ENCODE data around the gene WWP2.
"Not testable (repeated sequence)": the region's sequence is repeated elsewhere in the genome, so short reads cannot be mapped to it uniquely, and the experiment has no call there.

Gene WWP2

DNA sequence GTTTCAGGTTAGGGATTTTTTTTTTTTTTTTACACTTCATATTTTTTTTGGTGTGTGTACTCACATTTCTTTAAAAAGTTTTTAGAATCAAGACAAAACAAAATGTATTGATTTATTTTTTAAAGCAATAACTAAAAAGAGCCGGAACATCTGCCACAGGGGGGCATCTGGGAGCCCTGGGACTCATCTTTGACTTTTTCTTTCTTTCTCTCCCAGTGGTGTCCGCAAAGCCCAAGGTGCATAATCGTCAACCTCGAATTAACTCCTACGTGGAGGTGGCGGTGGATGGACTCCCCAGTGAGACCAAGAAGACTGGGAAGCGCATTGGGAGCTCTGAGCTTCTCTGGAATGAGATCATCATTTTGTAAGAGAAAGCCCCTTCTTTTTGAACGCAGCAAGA lies 36.3 kb downstream of the WWP2 start:
- no peak for DNase-seq

DNA sequence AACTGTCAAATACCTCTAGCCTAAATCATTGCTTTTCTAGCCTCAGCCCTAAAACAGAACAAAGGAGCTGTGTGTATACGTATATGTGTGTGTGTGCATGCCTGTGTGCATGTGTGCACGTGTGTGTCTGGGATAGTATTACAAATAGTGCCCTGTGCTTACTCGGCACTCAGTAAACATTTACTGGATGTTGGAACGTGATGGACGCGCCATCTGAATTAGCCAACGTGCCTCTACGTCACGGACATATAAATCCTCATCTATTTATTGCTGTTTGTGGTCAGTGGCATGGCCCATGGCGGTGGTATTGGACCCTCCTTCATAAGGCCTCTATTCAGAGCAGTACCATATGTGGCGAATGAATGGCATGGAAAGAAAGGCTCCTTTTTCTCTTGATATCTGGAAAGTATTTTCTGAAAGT lies 37.5 kb downstream of the WWP2 start:
- no peak for DNase-seq

DNA sequence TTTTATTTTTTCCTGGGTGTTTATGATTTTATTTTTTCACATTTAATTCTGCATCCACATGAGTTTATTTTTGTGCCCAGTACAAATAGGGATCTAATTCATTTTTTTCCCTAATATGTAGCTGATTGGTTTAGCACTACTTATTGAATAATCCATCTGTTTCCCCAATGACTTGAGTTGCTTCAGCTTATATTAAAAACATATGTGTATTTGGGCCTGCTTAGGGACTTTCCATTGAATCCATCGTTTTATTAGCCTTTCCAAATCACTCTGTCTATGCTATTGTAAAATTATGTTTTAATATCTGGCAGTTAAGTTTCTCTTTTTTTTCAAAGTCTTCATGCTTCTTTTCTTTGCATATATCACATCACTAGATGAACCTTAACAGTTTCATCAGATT lies 42.2 kb downstream of the WWP2 start:
- DNase-seq, result no peak

DNA sequence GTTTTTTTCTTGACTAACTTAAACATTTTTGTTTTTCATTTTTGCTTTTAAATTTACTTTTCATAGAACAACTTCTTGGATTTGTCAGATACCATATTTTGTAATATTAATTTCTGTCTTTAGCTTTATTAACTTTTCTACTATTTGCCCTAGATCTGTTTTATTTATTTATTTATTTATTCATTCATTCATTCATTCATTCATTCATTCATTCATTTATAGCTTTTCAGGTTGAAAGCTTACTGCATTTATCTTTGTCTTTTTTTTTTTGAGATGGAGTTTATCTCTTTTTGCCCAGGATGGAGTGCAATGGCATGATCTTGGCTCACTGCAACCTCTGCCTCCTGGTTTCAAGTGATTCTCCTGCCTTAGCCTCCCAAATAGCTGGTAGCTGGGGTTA lies 44.6 kb downstream of the WWP2 start:
- DNase-seq, result not testable (repeated sequence)

DNA sequence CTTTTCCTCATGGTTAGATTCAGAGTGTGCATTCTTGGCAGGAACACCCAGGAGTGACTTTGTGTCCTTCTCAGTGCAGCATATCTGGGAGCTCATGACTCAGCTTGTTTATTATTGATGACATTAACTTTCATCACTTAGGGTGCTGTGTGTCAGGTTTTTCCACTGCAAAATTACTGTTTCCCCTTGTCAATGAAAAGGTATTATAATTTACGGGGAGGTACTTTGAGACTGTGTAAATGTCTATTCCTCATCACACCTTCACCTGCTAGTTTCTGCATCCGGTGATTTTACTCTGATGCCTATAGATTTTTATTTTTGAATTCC lies 50.5 kb downstream of the WWP2 start:
- no peak for DNase-seq

DNA sequence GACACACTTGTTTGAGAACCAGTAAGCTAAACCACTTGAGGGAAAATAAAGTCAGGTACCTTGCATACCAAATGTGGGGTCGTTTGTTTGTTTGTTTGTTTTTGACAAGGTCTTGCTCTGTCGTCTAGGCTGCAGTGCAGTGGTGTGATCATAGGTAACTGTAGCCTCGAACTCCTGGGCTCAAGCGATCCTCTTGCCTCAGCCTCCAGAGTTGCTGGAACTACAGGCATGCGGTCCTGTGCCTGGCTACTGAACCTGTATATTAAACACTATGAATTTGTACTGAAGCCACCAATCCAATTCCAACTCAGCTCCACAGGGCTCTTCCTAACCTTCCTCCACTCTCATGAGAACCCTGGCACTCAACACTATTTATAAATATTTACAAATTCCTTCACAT lies 51.9 kb downstream of the WWP2 start:
- DNase-seq, result no peak

DNA sequence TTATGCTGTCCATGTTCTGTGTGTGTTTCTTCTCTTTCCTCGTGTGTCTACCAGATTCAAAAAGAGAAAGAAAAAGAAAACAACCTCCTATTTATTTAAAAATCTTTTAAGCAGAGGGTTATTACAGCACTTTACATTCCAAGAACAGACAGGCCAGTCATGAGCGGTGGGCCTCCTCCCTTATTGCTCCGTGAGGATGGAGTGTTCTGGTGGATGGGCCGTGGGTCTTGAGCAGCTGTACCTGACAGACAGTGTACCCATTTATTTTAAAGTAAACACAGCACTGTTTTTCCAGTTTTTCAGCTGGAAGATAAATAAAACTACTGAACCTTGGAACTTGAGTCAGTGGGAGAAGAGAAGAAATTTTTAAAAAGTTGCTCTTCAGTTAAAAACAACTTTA lies 52.4 kb downstream of the WWP2 start:
- DNase-seq, result no peak

DNA sequence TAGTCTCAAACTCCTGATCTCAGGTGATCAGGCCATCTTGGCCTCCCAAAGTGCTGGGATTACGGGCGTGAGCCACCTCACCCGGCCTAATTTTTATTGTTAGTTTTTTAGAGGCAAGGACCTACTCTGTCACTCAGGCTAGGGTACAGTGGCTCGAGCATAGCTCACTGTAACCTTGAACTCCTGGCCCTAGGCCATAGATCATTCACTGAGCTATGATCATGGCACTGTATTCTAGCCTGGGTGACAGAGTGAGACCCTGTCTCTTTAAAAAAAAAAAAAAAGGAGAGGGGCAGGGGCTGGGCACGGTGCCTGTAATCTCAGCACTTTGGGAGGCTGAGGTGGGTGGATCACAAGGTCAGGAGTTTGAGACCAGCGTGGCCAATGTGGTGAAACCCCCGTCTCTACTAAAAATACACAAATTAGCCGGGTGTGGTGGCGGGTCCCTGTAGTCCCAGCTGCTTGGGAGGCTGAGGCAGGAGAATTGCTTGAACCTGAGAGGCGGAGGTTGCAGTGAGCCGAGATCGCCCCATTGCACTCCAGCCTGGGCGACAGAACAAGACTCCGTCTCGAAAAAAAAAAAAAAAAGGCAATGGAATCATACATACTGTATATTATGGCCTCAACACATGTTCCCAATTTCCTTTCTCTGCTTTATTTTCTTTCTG lies 53.2 kb downstream of the WWP2 start:
- DNase-seq, result not testable (repeated sequence)

DNA sequence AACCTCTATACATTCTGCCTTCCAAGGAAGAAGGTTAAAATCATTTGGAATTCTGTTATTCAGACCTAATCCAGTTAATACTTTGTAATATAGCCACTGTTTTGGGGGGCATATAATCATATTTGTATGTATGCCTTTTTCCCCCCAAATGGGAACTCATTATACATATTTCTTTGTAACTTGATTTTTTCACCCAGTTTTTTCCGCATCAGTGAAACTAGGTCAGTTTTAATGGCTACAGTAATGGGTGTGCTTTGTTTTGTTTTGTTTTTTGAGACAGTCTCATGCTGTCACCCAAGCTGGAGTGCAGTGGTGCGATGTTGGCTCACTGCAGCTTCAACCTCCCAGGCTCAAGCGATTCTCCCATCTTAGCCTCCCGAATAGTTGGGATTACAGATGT lies 54.9 kb downstream of the WWP2 start:
- DNase-seq, result no peak

DNA sequence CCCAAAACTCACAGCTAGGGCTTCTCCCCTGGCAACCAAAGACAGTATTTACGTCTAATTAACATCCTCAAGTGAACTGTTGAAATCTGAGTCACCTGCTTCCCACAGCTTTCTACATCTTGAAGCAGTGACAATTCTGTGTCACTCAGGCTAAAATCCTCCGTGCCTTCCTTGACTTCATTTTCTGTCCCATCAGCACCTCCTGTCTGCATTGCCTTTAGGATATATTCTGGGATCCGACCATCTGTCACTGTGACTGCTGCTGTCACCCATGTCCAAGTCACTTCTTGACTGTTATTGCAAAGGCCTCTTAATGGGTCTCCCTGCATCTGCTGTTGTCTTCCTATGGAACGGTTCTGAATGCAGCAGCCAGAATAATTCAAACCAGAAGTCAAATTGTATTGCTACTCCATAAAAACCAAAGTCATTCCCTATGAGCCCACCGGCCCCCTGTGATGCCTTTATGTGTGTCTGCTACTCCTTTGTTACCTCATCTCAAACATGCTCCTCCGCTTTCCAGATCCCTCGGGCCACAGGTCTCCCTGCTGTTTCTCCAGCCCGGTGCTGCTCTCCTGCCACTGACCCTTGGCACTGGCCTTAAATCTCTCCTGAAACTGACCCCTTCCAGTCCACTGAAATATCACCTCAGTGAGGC lies 56.9 kb downstream of the WWP2 start:
- no peak for DNase-seq

DNA sequence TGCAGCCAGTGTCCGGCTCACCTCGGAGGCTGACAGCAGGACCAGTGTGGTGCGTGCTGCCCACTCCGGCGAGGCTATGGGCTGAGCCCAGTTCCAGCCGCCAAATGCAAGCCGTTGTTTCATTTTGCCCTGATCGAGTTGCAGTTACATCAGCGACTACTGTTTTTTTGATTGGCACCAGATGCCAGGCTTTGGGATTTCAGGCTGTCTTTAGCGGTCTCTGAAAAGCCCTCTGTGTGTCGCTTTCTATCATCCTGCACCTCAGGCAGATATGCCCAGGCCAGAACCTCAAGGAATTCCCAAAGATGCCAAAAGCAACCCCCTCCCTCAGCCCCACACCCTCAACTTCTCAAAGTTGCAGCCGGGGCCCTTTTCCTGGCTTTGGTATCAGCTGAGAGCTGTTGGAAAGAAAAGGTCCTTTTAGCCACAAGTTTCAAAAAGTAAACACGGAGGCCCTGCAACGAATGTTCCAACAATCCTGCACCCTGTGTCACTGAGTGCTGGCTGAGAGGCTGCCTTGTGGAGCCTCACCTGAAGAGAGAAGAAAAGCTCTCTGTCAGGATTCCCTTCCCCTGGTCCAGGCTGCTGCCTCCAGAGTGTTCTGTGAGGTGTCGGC lies 58.9 kb downstream of the WWP2 start:
- DNase-seq, result no peak

DNA sequence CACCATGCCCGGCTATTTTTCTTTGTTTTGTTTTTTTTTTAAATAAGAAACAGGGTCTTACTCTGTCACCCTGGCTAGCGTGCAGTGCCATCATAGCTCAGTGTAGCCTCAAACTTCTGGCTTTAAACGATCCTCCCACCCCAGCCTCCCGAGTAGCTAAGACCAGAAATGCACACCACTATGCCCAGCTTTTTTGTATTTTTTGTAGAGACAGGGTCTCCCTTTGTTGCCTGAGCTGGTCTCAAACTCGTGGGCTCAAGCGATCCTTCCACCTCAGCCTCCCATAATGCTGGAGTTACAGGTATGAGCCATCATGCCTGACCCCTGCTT lies 59.7 kb downstream of the WWP2 start:
- DNase-seq, result no peak

DNA sequence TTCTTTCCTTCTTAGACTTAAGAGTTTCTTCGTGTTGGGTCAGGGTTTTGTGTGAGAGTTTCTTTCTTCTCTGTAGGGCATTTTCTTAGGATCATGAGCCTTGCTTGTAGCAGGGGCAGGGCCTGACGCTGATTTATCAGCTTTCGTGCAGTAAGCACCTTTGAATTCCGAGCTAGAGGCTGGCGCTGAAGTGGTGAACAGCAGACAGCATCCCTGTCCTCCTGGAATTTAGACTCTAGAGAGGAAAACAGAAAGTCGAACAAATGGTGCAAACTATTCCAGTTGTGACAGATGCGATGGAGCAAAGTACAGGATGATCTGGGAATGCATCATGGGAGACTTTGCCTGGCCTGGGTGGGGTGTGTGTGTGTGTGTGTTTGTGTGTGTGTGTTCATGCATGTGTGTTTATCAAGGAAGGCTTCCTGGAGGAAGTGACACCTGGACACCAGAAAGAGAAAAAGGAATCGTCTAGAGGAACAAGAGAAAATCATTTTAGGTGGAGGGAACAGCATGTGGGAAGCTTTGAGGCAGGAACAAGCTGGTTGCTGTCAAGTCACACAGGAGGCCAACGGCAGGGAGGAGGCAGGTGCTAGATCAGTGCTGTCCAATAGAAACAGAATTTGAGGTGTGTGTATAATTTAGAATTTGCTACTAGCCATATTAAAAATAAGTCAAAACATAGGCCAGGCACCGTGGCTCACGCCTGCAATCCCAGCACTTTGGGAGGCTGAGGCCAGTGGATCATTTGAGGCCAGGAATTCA lies 60.2 kb downstream of the WWP2 start:
- DNase-seq, result no peak

DNA sequence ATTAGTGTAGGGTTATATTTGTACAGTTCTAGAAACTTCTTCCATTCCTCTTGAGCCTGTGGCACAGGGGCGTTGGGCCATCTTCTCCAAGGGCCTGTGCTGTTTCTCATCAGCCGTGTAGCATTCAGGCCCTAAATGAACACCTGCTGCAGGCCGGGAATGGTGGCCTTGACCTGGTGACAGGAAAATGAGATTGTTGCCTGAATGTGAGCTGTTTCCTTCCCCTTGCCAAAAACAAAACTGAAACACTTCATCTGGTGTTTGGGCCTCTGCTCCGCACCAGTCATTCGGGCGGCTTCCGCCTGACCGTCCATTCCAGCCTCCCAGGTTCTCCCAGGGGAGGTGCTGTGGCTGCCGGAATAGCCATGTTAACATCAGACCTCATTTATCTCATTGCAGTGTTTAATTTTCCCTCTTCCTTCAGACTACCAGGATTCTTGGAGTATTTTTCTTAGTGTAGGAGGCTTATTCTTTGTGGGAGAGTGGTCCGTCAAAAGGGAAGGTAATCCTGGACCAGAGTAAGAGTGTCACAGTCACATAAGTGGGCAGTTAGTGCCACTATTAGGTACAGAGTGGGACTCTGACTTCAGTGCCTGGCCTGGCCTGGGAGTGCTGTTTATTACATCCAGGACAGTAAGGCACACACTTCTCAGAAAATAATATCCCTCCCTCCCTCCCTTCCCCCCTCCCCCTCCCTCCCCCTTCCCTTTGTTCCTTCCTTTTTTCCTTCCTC lies 61.9 kb downstream of the WWP2 start:
- no peak for DNase-seq

DNA sequence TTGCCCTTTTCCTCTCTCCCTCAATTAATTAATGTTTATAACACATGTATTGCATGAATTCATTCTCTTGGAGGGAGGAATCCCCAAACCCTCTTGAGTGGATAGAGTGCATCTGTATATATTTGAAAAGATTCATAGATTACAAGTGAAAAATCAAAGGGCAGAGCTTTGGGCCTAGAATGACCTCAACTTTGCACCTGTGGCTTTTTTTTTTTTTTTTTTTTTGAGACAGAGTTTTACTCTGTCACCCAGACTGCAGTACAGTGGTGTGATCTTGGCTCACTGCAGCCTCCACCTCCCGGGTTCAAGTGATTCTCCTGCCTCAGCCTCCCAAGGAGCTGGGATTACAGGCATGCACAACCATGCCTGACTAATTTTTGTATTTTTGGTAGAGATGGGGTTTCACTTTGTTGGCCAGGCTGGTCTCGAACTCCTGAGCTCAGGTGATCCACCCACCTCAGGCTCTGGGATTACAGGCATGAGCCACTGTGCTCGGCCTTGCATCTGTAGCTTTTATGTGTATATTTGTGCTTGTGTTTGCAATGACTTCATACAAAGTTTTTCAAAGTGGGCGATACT lies 62.5 kb downstream of the WWP2 start:
- not testable (repeated sequence) for DNase-seq

DNA sequence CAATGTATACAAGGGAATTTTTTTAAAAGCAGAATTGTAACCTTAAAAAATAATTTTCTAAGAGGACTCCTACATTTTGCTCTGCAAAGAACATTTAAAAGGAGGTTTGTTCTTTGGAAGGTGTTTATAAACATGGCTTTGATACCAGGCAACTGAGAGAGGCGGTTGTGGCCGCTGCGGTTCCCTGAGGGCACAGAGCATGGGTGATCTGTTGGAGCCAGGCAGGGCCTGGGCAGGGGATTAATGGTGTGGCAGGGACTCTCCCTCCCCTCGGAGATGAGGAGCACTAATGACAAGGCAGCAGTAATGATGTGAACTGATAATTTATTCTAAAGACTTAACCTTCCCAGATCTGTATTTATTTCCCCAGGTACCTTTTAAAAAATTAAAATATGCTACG lies 65.4 kb downstream of the WWP2 start:
- no peak for DNase-seq

DNA sequence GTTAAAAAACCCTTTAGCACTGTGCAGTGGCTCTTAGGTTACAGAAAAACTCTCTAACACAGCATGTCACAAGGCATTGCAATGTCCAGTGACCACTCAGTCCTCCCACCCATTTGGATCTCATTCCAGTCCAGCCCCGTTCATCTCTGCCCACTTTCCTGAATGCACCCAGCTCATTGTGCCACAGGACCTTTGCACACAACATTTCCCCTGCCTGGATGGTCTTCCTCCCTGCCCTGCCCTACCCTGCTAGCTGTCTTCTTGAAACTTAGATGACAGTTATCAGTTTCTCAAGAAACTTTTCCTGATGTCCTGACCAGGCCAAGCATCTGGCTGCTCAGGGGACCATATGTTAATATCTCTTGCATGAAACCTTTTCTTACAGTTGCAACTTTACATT lies 67.2 kb downstream of the WWP2 start:
- no peak for DNase-seq

DNA sequence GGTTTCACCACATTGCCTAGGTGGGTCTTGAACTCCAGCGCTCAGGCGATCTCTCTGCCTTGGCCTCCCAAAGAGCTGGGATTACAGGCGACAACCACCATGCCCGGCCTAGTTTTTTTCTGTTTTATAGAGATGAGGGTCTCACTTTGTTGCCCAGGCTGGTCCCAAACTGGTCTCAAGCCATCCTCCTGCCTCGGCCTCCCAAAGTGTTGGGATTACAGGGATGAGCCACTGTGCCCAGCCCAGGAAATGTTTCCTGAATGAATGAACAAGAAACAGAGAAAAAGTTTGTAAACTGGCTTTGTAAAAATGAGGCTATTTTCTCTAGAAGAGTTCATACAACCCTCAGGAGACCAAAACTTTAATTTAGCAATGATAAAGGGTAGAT lies 68.0 kb downstream of the WWP2 start:
- no peak for DNase-seq

DNA sequence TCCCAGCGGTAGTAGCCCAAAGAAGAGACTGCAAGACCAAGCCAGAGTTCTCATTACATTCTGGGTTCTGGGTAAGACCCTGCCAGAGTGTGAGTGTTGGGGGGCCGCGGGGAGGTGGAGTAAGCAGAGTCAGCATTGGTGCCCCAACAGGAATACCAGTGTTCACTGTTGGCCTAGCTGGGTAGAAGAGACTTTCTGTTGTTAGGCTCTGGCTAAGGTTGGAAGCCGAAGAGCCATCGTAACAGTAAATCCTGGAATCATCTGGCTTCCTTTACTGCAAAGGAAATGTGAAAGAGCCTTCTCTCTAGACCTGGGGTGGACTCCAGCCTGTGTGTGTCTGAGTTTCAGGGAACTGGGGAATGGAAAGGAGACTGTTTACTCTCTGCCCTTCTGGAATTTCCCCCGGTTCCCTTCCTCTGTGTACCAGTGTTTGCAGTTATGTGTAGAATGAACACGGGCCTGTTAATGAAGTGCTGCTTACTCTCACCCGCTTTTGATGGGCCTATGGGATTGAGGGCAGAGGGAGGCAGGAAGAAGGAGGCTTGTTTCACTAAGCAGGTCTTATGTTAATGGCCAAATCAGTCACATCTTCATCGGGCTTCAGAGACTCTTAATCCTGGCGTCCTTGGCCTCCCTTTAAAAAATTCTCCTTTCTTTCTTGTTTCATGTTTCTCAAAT lies 68.5 kb downstream of the WWP2 start:
- DNase-seq, result no peak

DNA sequence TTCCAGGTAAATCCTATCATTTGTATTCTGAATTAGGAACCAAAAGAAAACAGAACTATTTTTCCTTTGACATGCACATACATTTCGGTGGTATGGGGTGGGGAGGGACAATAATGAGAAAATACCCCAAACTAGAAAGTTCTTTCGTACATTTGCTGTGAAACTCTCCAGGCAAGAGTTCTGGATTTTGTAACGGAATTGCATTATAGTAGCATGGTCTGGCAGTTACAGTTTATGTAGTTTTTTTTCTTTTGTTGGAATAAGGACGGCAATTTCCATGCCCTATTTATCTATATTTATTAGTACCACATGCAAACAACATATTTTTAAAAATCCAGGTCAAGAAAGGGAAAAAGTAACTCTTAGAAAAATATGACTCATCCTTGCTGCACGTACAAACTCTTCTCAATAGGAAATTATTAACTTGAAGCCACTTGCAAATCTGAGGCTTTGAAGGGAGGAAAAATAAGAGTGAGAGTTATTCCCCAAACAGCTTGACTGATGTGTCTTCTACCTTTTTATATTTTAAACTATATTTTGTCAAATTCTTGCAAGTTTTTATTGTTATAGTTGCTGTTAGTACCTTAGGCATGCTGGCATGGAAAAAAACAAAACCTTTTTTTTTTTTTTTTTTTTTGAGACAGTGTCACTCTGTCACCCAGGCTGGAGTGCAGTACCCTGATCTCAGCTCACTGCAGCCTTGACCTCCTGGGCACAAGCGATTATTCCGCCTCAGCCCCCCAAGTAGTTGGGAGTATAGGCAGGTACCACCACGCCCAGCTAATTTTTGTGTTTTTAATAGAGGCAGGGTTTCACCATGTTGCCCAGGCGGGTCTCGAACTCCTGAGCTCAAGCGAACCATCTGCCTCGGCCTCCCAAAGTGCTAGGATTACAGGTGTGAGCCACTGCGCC lies 69.3 kb downstream of the WWP2 start:
- DNase-seq, result no peak

All from NCI-H1105 treated with DMSO at 0.1 percent for 48 hours (cell line).